SH-SY5Y (cell line): ENCODE data around the gene FOXK2.

Experiments used
- GATA2 ChIP-seq: IDR thresholded peaks from 2 replicates; pipeline ENCODE4 v1.6.1; 2011; ENCODE audit warnings: mild to moderate bottlenecking, low read depth, low read length
- GATA3 ChIP-seq: IDR thresholded peaks from 2 replicates; pipeline ENCODE4 v1.6.1; 2011; ENCODE audit warnings: low read depth, mild to moderate bottlenecking, low read length, moderate library complexity

DNA sequence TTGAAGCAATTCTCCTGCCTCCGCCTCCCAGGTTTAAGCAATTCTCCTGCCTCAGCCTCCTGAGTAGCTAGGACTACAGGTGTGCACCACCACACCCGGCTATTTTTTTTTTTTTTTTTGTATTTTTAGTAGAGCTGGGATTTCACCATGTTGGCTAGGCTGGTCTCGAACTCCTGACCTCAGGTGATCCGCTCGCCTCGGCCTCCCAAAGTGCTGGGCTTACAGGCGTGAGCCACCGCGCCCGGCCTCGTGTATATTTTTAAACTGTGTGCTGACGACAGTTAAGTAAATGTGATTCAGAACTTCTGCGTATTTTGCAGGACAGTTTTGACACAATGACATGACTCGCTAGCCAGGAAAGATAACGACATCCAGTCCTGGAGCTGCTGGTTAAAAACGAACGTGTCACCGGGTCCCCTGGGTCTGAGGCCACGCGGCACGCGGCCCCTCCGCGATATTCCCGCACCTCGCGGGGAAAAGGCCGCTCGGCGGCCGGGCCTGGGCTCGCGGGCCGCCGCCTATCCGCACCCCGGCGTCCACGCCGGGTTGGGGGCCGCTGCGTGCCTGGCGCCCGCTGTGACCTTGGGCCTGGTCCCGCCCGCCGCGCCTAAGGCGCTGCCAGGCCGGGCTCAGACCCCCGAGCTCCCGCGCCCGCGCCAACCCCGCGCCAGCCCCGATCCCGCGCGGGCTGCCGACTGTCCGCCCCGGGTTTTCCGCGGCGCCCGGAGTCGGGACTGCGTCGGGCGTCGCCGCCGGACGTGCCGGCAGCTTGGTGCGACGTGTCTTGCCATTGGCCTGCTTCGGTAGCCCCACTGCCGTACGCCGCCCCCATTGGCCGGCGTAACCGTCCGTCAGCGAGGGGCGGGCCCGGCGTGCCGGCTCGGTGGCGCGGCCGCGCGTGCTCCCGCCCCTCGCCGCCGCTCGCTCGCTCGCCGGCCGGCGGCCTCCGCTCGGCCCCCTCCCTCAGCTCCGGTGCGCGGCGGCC, at the start of gene FOXK2:
- no peak for TF ChIP-seq GATA3
- peak; percentile 43; the same call in 1 of the 2 replicates for TF ChIP-seq GATA2
